Measurements from ENCODE around the gene DMAC2.
"Not testable (repeated sequence)": the region's sequence is repeated elsewhere in the genome, so short reads cannot be mapped to it uniquely, and the experiment has no call there.

DMAC2 gene

DNA sequence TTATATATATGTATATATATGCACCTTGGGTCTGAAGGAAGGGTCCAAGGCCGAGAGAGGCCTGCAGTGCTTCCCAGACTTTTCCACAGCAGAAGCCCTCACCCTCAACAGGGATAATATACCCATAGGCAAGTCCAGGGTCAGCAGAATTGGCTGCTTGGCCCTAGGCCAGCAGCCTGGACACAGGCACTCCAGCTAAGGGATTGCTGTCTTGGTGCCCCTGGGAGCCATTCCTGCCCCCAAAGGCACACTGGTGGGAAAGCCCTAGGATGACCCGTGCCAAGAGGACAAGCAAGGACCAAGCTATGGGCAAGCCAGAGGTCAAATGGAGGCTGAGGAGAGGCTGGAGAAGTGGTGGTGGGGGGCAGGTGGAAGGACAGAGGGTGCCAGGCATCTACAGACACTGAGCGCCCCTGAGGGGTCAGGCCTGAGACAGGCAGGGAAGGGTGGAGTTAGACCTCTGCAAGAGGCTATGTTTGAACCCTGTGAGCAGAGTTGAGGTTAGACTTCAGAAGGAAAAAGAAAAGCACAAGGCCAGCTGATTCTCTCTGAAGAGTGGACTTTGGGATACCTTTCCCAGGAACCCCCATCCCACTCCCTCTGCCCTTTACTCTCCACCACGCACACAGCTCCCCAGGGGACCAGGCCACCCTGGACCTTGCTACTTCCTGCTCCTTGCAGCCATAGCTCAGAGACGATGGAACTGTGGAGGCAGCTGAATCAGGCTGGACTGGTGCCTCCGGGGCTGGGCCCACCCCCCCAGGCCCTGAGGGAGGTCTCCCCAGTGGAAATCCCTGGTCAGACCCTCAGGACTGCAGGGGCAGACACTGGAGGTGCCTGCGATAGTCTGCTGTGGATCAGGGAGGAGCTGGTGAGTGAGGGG is 3.0 kb upstream of the DMAC2 start, which contains the start of gene ERICH4:
Gene ERICH4 (plus strand): TSS at position 684 of the 883 bp plus-strand sequence. CDS start 14 bp downstream, at position 698.
- DNase-seq = no peak

DNA sequence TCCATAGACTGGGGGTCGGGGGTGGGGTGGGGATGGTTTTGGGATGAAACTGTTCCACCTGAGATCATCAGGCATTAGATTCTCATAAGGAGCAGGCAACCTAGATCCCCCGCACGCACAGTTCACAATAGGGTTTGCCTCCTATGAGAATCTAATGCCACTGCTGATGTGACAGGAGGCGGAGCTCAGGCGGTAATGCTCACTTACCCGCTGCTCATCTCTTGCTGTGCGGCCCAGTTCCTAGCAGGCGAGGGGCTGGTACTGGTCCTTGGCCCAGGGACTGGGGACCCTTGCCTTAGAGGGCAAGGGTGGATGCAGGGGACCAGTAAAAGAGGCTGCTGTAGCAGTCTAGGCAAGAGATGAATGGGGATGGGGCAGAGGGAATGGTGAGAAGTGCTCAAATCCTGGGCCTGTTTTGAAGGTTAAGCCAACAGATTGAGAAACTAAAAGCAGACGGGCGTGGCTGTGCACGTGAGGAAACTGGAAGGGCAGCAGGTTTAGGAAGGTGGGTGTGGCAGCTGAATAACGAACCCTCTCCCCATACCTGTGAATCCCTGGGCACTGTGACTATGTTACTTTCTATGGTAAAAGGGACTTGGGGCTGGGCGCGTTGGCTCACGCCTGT is 1.7 kb upstream of the DMAC2 start:
- no peak for DNase-seq

DNA sequence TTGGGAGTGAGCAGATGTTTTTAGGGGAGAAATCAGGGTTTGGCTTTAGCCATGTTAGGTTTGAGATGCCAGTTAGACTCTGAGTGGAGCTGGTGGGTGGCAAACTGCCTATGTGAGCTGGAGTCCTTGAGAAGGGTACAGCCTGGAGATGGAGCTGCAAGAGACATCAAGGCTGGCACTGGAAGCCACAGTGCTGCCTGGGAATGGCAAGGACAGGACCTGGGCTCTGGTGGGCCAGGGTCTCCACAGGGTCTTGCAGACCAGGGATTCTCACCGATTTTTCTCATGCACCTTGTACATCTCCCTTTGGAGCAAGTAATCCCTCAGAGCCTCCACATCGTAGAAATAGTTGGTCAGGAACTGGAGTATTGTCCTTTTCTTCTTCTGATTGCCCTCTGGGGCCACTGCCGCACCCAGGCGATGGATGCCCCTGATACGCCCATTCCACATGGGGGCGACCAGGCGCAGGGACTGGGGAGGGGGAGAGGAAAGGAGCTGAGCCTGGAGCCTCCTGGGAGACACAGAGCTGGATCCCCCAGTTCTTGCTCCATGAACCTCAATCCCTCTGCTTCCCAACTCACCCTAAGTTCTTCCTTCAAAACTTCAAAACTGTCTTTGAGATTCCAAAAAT is 1.7 kb downstream of the DMAC2 start:
- DNase-seq = no peak

DNA sequence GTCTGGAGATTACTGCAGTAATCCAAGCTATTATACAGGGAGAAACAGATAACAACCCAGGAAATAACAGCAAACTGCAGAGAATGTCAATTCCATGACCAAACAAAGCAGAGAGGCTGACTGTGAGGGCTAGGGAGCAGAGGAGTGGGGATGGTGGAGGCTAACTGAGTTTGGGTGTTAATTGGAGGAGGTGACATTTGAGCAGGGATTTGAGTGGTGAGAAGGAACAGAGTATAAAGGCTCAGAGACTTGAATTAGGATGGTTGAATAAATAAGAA is 3.1 kb downstream of the DMAC2 start:
- DNase-seq = no peak

DNA sequence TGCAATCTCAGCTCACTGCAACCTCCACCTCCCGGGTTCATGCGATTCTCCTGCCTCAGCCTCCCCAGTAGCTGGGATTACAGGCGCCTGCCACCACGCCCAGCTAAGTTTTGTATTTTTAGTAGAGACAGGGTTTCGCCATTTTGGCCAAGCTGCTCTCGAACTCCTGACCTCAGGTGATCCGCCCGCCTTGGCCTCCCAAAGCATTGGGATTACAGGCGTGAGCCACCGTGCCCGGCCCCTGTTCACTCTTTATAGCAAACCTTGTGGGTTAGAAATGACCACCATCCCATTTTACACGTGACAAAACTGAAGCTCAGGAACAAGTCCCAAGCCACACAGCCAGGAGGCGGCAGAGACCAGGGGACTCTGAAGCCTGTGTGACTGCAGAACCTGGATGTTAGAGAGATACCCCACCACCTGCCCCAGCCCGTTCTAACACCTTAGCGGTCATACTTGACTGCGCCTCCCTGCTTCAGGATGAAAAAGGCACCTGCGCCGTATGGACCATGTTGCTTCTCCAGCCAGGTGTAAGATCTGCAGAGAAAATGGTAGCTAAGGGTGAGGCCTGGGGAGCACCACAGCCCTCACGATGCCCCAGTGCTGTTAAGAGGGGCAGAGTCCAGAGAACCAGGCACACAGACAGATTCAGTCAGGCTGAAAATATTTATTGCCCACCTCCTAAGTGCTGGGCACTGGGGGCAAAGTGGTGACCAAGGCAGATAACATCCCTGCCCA is 3.6 kb downstream of the DMAC2 start:
- DNase-seq = no peak

DNA sequence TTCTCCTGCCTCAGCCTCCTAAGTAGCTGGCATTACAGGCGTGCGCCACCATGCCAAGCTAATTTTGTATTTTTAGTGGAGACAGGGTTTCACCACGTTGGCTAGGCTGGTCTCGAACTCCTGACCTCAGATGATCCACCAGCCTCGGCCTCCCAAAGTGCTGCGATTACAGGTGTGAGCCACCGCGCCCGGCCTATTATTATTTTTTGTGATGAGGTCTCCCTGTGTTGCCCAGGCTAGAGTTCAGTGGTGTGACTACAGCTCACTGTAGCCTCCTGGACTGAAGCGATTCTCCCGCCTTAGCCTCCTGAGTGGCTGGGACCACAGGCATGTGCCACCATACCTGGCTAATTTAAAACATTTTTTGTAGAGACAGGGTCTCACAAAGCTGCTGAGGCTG is 4.3 kb downstream of the DMAC2 start:
- not testable (repeated sequence) for DNase-seq

DNA sequence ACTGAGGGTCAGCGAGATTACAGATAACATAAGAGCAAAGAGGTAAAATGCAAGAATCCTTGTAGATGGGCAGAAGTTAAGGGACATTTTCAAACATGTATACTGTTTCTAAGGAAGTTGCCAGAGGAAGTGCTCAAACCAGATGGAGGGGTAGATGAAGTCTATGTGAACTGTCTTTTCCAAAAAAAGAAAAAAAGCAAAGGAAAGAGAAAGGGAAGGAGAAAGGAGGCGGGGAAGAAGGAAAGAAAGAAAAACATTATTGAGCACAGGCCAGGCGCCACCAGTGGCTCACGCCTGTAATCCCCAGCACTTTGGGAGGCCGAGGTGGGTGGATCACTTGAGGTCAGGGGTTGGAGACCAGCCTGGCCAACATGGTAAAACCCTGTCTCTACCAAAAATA is 5.3 kb downstream of the DMAC2 start:
- no peak for DNase-seq

DNA sequence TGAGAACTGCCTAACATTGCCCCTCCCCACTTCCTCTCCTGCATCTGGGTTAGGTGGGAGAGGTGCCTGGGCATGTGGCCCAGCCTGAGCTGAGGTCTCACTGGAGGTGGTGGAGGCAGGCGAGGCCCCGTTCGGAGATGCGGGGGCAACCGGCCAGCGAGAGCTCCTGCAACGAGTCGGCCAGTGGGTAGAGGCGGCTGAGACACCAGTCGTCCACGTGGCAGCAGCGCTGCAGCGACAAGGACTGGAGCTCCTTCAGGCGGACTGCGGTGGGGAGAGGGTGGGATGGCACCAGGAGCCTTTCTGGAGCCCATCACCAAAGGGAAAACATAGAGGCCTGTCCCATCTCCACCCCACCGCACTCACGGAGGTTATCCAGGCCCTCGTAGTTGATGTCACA is 6.5 kb downstream of the DMAC2 start:
- no peak for DNase-seq

DNA sequence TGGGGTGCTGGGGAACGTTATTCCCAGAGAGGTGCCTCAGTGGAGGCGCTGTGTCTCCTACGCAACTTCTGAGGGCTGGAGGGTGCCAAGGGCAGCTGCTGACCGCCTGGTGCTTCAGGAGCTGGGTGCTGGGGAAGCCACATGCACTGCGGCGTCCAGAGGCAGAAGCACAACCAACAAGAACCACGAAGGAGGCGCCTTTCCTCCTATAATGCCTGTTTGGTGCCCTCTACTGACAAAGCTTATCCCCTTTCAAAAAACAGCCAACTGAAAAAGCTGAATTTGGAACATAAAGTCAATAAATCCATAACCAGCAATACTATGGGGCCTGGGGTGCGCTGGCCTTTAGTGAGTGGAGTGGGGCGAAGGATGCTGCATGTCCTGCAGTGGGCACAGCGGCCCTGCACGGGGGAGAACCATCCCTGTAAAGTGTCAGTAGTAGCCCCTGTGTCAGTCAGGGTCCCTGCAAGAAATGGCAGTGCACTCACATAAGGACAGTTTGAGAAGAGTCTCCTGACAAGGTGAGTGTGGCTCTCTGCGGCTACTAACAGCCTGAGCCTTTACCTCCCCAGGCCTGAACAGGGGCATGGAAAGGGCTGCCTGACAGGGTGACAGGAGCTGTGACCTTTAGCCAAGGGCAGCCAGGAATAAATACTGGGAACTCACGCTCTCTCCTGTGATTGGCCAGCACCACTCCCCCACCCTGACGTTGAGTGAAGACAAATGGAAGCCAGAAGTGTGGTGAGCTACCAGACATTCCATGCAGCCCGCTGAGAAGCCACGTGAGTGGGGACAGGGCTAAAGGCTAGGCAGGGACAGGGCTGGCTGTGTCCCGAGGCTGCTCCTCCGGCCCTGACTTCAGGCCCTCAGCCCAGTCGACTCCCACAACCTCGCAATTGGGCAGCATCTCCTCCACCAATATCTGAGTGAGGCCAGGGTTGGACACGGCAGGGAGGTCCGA is 8.0 kb downstream of the DMAC2 start:
- peak; percentile 22 for DNase-seq

DNA sequence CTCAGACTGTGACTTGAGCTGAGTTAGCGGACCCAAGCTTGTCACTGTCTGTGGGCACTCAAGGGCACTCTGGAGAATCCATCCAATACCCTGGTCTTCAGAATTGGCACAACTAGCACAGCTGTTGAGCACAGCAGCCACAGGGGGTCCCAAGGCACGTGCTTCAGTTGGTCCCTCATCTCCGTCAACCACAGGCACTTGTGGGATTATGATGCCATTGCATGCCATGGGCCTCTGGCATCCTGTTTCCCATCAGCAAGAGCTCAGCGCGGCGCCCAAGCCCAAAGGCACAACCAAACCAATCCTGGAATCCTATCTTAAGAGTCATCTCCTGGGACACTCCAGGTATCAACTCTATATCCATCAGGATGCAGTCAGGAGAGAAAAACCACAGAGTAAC is 8.8 kb downstream of the DMAC2 start:
- DNase-seq = no peak

DNA sequence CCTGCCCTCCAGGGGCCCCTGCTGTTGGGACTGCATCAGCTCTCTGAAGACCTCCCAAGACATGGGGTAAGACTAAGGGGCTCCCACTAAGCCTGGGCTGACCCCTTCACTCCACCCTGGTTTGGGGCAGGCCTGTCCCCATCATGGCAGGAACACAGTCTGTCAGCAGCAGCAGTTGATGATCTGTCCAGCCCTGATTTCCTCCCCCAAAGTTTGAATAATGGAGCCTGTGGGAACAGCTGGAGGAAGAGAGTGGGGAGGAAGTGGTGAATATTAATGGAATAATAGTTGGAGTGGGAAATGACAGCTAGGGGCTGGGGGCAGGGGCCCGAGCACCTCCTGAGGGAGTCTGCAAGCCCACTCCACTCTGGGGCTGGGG is 11.2 kb downstream of the DMAC2 start:
- no peak for DNase-seq

DNA sequence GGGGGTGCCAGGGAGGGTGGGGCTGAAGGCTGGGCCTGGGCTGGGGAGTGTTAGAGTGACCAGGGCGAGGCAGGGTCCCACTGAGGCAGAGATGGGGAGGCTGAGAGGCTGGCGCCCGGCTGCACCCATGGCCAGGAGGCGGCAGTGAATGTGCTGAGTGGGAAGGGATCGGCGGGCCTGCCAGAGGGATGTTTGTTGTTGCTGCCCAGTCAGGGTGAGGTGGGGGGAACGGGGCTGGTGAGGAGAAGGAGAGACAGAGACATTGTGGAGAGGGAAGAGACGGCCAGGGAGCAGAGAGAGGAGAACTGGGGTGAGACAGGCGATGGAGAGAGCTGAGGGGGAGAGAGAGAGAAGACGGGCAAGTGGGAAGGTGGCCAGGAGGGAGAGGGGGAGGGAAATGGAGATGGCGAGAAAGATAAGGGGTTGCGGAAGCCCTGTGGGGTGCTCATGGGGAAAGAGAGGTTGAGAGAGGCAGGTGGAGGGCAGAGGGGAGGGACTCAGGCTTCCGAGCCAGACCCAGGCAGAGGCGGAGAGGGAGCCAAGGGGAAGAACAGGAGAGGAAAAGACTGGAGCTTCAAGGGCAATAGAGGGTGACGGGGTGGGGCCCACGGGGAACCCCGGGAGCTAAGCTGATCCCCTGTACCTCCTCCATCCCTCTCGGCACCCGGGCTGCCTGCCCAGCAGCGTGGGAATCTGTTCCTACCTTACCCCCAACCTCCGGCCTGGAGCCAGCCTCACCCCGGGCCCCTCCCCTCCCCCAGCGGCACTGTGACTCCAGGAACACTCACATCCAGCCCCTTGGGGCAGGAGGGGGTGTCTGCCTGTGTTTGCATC is 11.8 kb downstream of the DMAC2 start:
- DNase-seq = peak; percentile 62

DNA sequence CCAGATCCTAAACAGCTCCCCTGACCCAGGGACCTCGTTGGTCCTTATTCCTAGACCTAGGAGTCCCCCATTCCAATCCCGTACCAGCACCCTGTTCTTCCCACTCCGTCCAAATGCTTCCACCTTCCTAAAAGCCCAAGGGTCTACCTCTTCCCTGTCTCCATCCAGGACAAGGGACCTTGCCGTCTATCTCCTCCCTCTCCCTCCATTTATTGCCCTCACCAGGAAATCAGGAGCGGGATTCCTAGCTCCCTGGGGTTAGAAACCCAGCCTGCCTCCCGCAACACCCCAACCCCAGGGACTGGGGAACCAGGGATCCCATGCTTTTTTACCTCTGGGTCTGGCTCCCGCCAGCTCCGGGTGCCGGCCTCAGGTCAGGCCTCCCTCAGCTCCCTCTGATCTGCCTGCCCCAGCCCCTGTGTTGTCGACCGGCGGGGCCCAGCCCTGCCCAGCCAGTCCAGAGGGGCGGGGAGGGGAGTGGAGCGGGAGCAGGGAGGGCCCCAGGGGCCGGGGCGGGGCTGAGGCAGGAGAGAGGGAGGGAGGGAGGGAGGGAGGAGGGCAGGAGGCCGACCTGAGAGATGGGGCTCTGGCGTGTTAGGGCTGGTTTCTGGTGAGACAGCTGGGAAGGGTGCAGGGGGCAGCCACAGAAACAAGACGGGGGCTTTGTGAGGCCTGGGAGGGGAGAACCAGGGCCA is 12.6 kb downstream of the DMAC2 start, which contains the start of gene B3GNT8:
Gene B3GNT8 (minus strand): TSS at position 423 of the 695 bp plus-strand sequence. CDS start 596 bp downstream, outside the sequence.
- peak; percentile 86 for DNase-seq

DNA sequence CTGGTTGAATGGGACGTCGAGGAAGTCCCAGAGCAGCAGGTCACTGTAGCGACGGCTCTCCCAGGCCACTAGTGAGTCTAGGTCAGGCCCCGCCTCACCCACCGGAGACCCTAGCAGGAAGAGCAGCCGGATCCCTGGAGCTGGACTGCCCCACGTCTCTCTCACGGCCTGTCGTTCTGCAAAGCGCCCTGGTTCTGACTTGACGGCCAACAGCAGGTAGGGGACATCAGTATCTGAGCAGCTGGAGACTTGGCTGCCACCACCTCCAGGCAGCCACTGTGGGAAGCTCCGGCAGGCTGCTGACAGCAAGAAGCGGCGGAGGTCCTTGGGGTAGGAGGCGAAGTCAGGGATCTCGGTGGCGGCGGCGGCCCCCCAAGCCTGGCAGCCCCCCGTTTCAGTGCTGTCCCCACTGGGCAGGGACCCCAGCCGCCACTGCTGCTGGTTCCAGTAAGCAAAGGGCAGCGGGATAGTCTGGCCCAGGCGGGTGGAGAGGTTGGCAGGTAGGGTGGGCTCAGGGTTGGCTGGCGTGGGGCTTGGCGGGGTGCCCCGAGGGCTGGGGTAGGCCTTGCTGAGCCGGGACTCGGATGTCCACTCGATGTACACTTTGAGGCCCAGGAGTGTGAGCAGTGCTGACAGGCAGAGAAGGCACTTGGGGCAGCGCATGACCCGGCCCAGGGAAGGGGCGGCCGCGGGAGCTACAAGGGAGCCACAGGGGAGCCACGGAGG is 13.4 kb downstream of the DMAC2 start:
- no peak for DNase-seq

DNA sequence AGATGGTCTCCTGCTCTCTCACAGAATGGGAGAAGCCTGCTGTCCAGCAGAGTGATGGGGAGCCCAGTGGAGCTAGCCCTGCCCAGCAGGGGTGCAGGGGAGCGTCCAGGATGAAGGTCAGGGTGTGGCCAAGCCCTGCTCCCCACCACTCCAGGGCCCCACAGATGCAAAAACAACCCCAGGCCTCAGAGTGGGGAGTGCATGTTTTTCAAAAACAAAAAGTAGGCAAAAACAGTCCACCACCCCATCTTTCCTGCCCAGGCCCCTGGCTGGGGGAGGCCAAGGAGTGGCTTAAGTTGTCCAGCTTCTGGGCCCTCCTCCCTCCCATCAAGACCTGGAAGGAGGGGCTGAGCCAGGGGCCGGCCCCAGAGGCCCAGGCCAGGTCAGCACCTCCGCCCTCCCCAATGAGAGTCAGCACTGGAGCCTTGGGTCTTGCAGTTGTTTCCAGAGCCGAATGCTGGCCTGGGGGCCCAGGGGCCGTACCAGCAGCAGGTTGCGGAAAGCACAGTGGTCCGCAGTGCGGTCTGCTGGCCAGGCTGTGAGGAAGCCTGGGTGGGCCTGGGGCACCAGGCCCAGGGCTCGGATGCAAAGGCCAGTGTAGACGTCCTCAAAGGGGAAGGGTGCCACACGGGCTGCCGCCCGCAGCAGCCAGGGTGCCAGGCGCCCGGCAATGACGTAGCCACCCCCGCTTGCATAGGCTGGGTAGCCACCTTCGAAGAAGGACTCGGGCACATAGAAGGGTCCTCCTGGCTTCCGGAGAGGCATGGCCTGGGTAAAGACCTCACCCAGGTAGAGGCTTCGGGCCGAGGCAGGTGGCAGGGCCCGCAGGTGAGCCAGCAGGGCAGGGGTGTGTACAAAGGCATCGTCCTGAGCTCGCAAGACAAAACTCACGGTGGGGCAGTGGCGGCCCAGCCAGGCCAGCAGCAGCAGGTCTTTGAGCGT is 14.3 kb downstream of the DMAC2 start:
- no peak for DNase-seq

DNA sequence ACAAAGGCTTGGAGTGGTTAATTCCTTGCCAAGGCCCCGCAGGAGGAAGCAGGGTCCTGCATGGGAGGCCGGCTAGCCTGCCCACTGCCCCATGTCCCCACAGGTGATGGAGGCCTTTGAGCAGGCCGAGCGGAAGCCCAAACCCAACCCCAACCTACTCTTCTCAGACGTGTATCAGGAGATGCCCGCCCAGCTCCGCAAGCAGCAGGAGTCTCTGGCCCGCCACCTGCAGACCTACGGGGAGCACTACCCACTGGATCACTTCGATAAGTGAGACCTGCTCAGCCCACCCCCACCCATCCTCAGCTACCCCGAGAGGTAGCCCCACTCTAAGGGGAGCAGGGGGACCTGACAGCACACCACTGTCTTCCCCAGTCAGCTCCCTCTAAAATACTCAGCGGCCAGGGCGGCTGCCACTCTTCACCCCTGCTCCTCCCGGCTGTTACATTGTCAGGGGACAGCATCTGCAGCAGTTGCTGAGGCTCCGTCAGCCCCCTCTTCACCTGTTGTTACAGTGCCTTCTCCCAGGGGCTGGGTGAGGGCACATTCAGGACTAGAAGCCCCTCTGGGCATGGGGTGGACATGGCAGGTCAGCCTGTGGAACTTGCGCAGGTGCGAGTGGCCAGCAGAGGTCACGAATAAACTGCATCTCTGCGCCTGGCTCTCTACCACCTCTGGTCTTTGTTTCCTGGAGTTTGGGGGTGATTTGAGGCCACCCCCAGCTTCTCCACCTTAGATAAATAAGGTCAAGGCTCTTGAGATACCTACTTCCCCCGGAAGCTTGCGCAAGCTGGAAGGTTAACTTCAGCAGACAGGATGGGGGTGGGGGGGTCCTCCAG is 15.2 kb downstream of the DMAC2 start:
- DNase-seq = no peak

DNA sequence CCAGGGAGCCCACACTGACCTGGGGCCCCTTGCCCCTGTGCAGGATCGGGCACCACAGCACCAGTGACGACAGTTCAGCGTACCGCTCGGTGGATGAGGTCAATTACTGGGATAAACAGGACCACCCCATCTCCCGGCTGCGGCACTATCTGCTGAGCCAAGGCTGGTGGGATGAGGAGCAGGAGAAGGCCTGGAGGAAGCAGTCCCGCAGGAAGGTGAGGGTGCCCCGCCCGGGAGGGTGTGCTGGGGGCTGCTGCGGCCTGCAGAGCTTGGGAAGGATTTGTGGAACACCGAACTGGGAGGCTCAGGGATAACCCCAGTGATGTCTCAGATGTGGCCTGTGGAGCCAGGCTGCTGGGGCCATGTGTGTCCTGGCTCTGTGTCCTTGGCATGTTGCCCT is 16.8 kb downstream of the DMAC2 start:
- DNase-seq = no peak

DNA sequence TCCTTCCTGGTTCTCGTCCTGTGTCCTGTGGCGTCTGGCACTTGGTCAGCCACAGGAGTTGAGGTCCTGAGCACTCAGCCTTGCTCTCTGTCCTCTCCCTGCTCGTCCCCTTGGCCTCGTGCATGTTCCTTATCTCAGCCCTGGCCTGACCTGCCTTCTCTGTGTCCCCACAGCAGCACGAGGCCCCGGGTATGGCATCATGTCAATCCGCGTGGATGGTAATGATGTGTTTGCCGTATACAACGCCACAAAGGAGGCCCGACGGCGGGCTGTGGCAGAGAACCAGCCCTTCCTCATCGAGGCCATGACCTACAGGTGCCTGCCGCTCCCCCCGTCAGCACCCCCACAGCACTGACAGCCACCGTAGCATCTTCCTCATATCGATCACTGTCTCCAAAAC is 17.3 kb downstream of the DMAC2 start:
- no peak for DNase-seq
